Astrocyte (in vitro differentiated cells and primary cell): ENCODE data around the gene ZNF439. TPM values are rescaled to one million over a fixed set of nuclear protein-coding genes. Genes with fewer than 3 reads are reported as not detected.

Experiments
- DNase-seq: peaks from one replicate; pipeline ENCODE4 v3.0.0-alpha.2; 2010; ENCODE audit warnings: low read depth
- FAIRE-seq: peaks from 2 replicates; lab custom pipeline; 2011; peaks lifted over from hg19 to GRCh38; lab: Jason Lieb, UNC
- H2AFZ ChIP-seq: 2 replicates; pipeline ENCODE4 v1.6.0; 2012; ENCODE audit warnings: low read depth, low read length, inconsistent platforms
- H3K27ac ChIP-seq: 2 replicates; pipeline ENCODE4 v1.5.1; 2011; ENCODE audit warnings: low read depth, low read length, inconsistent platforms
- H3K27me3 ChIP-seq: 2 replicates; pipeline ENCODE4 v1.6.0; 2011; ENCODE audit warnings: low read length, inconsistent platforms; ENCODE audit not compliant: insufficient read depth
- H3K36me3 ChIP-seq: 2 replicates; pipeline ENCODE4 v1.5.1; 2011; ENCODE audit warnings: low read length, inconsistent platforms; ENCODE audit not compliant: insufficient read depth
- H3K4me1 ChIP-seq: 2 replicates; pipeline ENCODE4 v1.5.1; 2011; ENCODE audit warnings: low read length, inconsistent platforms; ENCODE audit not compliant: insufficient read depth
- H3K4me2 ChIP-seq: 2 replicates; pipeline ENCODE4 v1.6.0; 2012; ENCODE audit warnings: low read length, inconsistent platforms
- H3K4me3 ChIP-seq: 2 replicates; pipeline ENCODE4 v1.5.1; 2011; ENCODE audit warnings: low read depth, mild to moderate bottlenecking, low read length, inconsistent platforms; ENCODE audit not compliant: insufficient read depth
- H3K79me2 ChIP-seq: 2 replicates; pipeline ENCODE4 v1.6.0; 2012; ENCODE audit warnings: mild to moderate bottlenecking, low read length, inconsistent platforms; ENCODE audit not compliant: insufficient read depth
- H3K9ac ChIP-seq: 2 replicates; pipeline ENCODE4 v1.6.0; 2012; ENCODE audit warnings: mild to moderate bottlenecking, low read length, inconsistent platforms
- H3K9me3 ChIP-seq: 2 replicates; pipeline ENCODE4 v1.5.1; 2012; ENCODE audit warnings: low read depth, mild to moderate bottlenecking, low read length, inconsistent platforms; ENCODE audit not compliant: insufficient read depth
- H4K20me1 ChIP-seq: 2 replicates; pipeline ENCODE4 v1.6.0; 2012; ENCODE audit warnings: low read length, inconsistent platforms; ENCODE audit not compliant: insufficient read depth
- H3K27ac Mint-ChIP-seq: one replicate; pipeline ENCODE4 v1.8.0; 2021; ENCODE audit warnings: mild to moderate bottlenecking, mixed read lengths; ENCODE audit not compliant: unreplicated experiment
- H3K27me3 Mint-ChIP-seq: one replicate; pipeline ENCODE4 v1.8.0; 2021; ENCODE audit warnings: low read depth, mixed read lengths; ENCODE audit not compliant: unreplicated experiment
- H3K36me3 Mint-ChIP-seq: one replicate; pipeline ENCODE4 v1.8.0; 2021; ENCODE audit warnings: low read depth, mixed read lengths; ENCODE audit not compliant: unreplicated experiment
- H3K4me1 Mint-ChIP-seq: one replicate; pipeline ENCODE4 v1.8.0; 2021; ENCODE audit warnings: low read depth, mixed read lengths; ENCODE audit not compliant: unreplicated experiment
- H3K4me3 Mint-ChIP-seq: one replicate; pipeline ENCODE4 v1.8.0; 2021; ENCODE audit warnings: mild to moderate bottlenecking, moderate library complexity, mixed read lengths; ENCODE audit not compliant: unreplicated experiment
- H3K9me3 Mint-ChIP-seq: one replicate; pipeline ENCODE4 v1.8.0; 2021; ENCODE audit warnings: mild to moderate bottlenecking, mixed read lengths; ENCODE audit not compliant: unreplicated experiment
- EZH2 ChIP-seq: IDR thresholded peaks from 2 replicates; pipeline ENCODE4 v1.6.1; 2012; ENCODE audit warnings: mild to moderate bottlenecking, low read length, inconsistent platforms; ENCODE audit not compliant: insufficient read depth
- total RNA-seq: library from RNA; stranded (reverse); gene quantifications from 2 replicates; pipeline ENCODE4 v1.2.1, GENCODE V29; 2021
- TF ChIP-seq, protein P1 (sequence below): IDR thresholded peaks from 2 replicates; pipeline ENCODE4 v1.5.1; 2011; ENCODE audit warnings: low read depth, mild to moderate bottlenecking, inconsistent platforms, low read length, moderate library complexity; ENCODE audit not compliant: insufficient read depth

Gene ZNF439
- total RNA-seq, 1 donor from 2014 or later, result not detected

- FAIRE-seq, result no peak
- no peaks in the 10 kb centered on the region for H3K36me3 Mint-ChIP-seq
- peaks cover 3% of the 10 kb centered on the region for H3K9me3 ChIP-seq
- no peaks in the 10 kb centered on the region for H3K27me3 ChIP-seq
- H3K4me3 ChIP-seq, result no peak overlapping the region
- no peak overlapping the region for H3K4me2 ChIP-seq
- no peak overlapping the region for H3K27ac ChIP-seq
- H3K9ac ChIP-seq, result no peak overlapping the region
- TF ChIP-seq, protein P1, sequence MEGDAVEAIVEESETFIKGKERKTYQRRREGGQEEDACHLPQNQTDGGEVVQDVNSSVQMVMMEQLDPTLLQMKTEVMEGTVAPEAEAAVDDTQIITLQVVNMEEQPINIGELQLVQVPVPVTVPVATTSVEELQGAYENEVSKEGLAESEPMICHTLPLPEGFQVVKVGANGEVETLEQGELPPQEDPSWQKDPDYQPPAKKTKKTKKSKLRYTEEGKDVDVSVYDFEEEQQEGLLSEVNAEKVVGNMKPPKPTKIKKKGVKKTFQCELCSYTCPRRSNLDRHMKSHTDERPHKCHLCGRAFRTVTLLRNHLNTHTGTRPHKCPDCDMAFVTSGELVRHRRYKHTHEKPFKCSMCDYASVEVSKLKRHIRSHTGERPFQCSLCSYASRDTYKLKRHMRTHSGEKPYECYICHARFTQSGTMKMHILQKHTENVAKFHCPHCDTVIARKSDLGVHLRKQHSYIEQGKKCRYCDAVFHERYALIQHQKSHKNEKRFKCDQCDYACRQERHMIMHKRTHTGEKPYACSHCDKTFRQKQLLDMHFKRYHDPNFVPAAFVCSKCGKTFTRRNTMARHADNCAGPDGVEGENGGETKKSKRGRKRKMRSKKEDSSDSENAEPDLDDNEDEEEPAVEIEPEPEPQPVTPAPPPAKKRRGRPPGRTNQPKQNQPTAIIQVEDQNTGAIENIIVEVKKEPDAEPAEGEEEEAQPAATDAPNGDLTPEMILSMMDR, result no peak
- no peak for TF ChIP-seq EZH2
- peaks cover 26% of the 10 kb centered on the region for H3K9me3 Mint-ChIP-seq
- no peak for DNase-seq
- H3K4me1 ChIP-seq, result peaks cover 7% of the 10 kb centered on the region
- peaks cover 11% of the 10 kb centered on the region for H3K79me2 ChIP-seq
- no peak overlapping the region for H3K27ac Mint-ChIP-seq
- H3K4me1 Mint-ChIP-seq, result no peaks in the 10 kb centered on the region
- no peaks in the 10 kb centered on the region for H3K27me3 Mint-ChIP-seq
- no peaks in the 10 kb centered on the region for H3K36me3 ChIP-seq
- no peak overlapping the region for H2AFZ ChIP-seq
- H4K20me1 ChIP-seq, result no peaks in the 10 kb centered on the region
- no peak overlapping the region for H3K4me3 Mint-ChIP-seq
Observed at GRCh38 chr19:11890634-11891033, 42.1 kb downstream of the ZNF439 start.

GRCh38 chr19:11894851-11895250, 46.3 kb downstream of the ZNF439 start:
- H3K79me2 ChIP-seq, result peaks cover 11% of the 10 kb centered on the region
- no peak for FAIRE-seq

DNA sequence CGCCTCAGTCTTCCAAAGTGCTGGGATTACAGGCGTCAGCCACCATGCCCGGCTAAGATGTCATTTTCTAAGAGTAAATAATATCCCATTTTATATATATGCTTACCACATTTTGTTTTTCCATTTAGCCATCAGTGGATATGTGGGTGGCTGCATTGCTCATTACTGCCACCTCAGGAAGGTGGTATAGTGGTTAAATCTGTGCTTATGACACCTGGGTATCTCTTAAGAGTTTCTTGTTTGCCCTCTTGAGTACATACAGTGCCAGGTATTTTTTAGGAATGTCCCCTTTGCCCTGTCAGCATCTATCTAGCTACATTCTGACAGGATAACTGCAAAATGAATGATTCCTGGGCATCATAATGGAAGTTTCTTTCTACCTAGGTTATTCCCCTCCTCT, 53.7 kb downstream of the ZNF439 start:
- H3K79me2 ChIP-seq, result no peaks in the 10 kb centered on the region
- peaks cover 47% of the 10 kb centered on the region for H3K9me3 ChIP-seq
- no peaks in the 10 kb centered on the region for H3K27me3 ChIP-seq
- H3K4me3 Mint-ChIP-seq, result no peak overlapping the region
- H4K20me1 ChIP-seq, result no peaks in the 10 kb centered on the region
- H3K4me1 ChIP-seq, result no peaks in the 10 kb centered on the region
- TF ChIP-seq EZH2, result no peak
- peaks cover 14% of the 10 kb centered on the region for H3K36me3 ChIP-seq
- H2AFZ ChIP-seq, result no peak overlapping the region
- H3K27ac ChIP-seq, result no peak overlapping the region
- H3K4me1 Mint-ChIP-seq, result no peaks in the 10 kb centered on the region
- no peak for DNase-seq
- H3K9ac ChIP-seq, result no peak overlapping the region
- H3K4me2 ChIP-seq, result no peak overlapping the region
- H3K27ac Mint-ChIP-seq, result no peak overlapping the region
- FAIRE-seq, result no peak
- peaks cover 16% of the 10 kb centered on the region for H3K9me3 Mint-ChIP-seq
- H3K4me3 ChIP-seq, result no peak overlapping the region
- H3K27me3 Mint-ChIP-seq, result no peaks in the 10 kb centered on the region
- no peaks in the 10 kb centered on the region for H3K36me3 Mint-ChIP-seq

More at GRCh38 chr19:11894851-11895250, 46.3 kb downstream of the ZNF439 start:
- H3K27ac ChIP-seq, result no peak overlapping the region
- no peak overlapping the region for H3K9ac ChIP-seq
- H3K4me1 Mint-ChIP-seq, result no peaks in the 10 kb centered on the region
- no peaks in the 10 kb centered on the region for H3K4me1 ChIP-seq
- H3K9me3 ChIP-seq, result peaks cover 9% of the 10 kb centered on the region
- no peaks in the 10 kb centered on the region for H3K27me3 Mint-ChIP-seq
- H3K4me3 Mint-ChIP-seq, result no peak overlapping the region
- H3K4me3 ChIP-seq, result no peak overlapping the region
- H3K27ac Mint-ChIP-seq, result no peak overlapping the region
- H3K4me2 ChIP-seq, result no peak overlapping the region
- no peaks in the 10 kb centered on the region for H3K27me3 ChIP-seq
- TF ChIP-seq, protein P1, result no peak
- no peak for TF ChIP-seq EZH2
- no peaks in the 10 kb centered on the region for H3K36me3 ChIP-seq
- no peaks in the 10 kb centered on the region for H4K20me1 ChIP-seq
- DNase-seq, result no peak
- no peak overlapping the region for H2AFZ ChIP-seq
- H3K9me3 Mint-ChIP-seq, result peaks cover 12% of the 10 kb centered on the region
- no peaks in the 10 kb centered on the region for H3K36me3 Mint-ChIP-seq
